CD4-positive, alpha-beta T cell treated with Interleukin-4 for 1 hour (primary cell): ENCODE data around the gene PKP4.

Source experiments
- DNase-seq, 2 donors: peaks; one replicate each; pipeline ENCODE4 v3.0.0-alpha.2; 2020 to 2022

Gene PKP4

GRCh38 chr2:158725441-158725891 is 268.7 kb downstream of the PKP4 start:
- no peak for DNase-seq

DNA sequence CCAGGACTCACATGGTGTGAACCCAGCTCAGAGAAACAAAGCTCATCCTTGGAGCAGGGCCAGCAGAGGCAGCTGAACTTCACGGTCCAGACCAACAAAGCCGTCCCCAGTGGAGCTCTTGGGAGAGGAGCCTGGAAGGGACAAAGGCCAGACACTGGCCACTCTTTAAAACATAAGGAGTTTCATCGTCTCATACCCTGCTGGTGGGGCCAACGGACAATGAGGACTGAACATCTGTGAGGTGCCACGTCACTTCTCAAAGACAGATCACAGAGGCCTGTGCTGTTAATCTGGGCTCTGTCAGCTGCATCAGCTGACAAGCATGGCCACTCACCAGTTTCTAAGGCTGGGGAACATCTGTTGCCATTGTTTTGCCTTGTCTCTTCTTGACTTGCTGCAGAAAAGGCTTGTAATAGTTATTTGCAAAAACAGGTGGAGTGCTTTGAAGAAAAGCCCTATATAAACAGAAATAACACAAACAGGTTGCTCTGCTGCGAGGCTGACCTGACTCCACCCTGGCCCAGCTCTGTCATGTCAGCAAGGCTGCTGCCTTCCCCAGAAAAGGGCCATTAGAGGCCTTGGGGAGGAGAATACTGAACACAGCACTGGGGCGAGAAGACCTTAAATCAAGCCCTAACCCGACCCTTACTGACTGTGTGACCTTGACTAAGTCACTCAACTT is 270.3 kb downstream of the PKP4 start:
- no peak for DNase-seq

DNA sequence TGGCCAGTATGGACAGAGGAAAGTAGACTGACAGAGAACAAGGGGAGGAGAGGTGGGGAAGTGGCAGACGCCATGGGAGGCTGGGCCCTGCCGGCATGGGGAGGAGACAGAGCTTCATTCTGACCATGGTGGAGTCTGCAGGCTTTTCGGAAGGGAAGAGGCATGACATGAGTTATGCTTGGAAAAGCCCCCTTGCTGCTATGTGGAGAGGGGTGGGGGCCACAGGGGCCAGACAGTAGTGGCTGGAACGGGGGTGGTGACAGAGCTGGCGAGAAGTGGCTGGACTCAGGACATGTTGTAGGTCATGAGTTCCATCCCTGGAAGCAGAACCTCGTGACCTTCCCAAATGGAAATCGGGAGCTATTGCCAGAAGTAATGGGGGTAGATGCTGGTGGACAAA is 271.7 kb downstream of the PKP4 start:
- no peak for DNase-seq

GRCh38 chr2:158729451-158729850 is 272.7 kb downstream of the PKP4 start:
- no peak for DNase-seq

DNA sequence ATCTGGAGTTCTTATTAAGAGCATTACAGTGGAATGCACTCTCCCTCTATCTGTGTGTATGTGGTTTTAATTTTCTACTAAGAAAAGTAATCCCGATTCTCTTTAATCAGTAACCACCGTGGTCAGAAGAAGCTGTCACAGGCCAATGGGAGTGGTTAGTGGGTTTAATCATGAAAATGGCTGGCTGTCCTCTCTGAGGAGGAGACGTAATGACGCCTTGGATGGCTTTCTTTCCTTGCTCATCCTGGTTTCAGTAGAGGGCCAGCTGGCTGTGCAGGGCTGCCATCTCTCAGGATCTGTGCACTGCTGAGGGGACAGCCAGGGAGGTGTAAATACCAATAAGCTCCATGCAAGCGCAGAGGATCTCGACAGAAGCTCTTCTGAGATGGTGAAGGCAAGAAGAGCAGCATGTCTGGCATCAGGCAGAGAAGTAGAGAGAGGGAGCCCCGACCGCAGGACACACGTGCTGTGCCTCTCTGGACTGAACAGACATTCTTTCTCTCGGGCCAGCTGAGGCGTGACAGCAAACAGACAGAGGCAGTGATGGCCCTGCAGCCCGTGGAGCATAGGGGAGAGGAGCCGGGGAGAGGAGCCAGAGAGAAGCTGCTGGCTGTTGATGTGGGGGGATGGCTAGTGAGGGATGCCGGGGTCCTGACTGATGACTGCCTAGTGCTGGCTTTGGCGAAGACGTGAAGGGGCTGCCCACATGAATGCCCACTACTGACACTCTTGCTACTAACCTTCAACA is 273.3 kb downstream of the PKP4 start:
- DNase-seq, result no peak

DNA sequence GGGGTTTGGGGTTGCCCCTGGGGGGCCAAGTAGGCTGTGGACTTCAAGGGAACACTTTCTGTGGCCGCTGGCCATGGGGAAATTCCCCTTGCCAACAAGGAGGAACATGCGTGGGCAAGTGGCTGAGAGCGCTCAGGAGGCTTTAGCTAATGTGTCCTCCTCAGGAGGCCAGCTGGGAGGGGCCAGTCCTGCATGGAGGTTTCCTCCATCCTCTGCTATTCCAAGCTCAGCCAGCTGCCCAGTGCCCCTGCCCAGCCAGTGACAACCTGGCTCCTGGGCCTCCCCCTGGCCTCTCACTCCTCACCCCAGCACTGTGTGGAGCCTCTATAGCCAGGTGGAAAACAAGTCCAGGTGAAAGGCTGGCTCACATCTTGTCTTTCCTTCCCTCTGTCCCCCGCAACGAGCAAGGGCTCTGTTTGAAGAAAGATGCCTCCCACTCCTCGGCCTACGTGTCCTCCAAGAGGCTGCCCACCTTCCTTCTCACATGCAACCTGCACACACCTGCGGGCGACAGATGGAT is 273.9 kb downstream of the PKP4 start:
- no peak for DNase-seq

- DNase-seq, result no peak
These were observed 274.6 kb downstream of the PKP4 start for GRCh38 chr2:158731386-158731785.
